GM12878 (cell line): ENCODE measurements around the gene TET3. TPM values are rescaled to one million over a fixed set of nuclear protein-coding genes. Genes with fewer than 3 reads are reported as not detected.

Experiments
- ATAC-seq: fragments of 200-7000 bp; cut with Tn5 transposase; 3 replicates; pipeline ENCODE4 v1.9.1; 2020; ENCODE audit warnings: mild to moderate bottlenecking, moderate library complexity
- BruUV-seq: library from RNA; stranded (reverse); fragments of 400-500 nt; replicated peaks from 2 replicates; lab custom pipeline; 2021; lab: Mats Ljungman, UMichigan
- CTCF ChIA-PET: fragments of 300-600 bp; sonication (Branson Sonifier 250); formaldehyde crosslinking; extraction: SDS; loops from one replicate; lab custom pipeline; 2021; ENCODE audit warnings: inconsistent platforms; lab: Yijun Ruan, JAX
- POLR2A ChIA-PET: fragments of 350-600 bp; formaldehyde crosslinking; extraction: SDS; loops from one replicate; lab custom pipeline; 2021; ENCODE audit warnings: inconsistent platforms; lab: Charles Lee
- RAD21 ChIA-PET: fragments of 300-600 bp; sonication (Branson Sonifier 250); formaldehyde crosslinking; loops from one replicate; lab custom pipeline; 2023; ENCODE audit warnings: antibody characterized with exemption; ENCODE audit not compliant: unreplicated experiment; lab: Charles Lee
- SMC1A ChIA-PET: fragments of 300-600 bp; sonication (Branson Sonifier 250); formaldehyde crosslinking; loops from one replicate; lab custom pipeline; 2023; ENCODE audit not compliant: unreplicated experiment, uncharacterized antibody; lab: Charles Lee
- DNase-seq: peaks from one replicate; pipeline ENCODE4 v3.0.0-alpha.2; 2011; ENCODE audit warnings: low read depth, low spot score
- FAIRE-seq: peaks from 3 replicates; lab custom pipeline; 2011; peaks lifted over from hg19 to GRCh38; lab: Jason Lieb, UNC
- H2AFZ ChIP-seq: 2 replicates; pipeline ENCODE4 v1.6.0; 2011; ENCODE audit warnings: low read depth, low read length, control low read depth; ENCODE audit not compliant: control insufficient read depth
- H3K27ac ChIP-seq: 2 replicates; pipeline ENCODE4 v1.5.1; 2011; ENCODE audit warnings: control low read depth; ENCODE audit not compliant: control insufficient read depth, insufficient read depth
- H3K27me3 ChIP-seq, 2 experiments: replicated peaks in 1 of 2; 2 replicates each; pipeline versions ENCODE4 v1.6.0 to v1.6.1; 2011; ENCODE audit warnings: low read length in 1 of 2; ENCODE audit not compliant: control insufficient read depth in 2 of 2, insufficient read depth in 2 of 2
- H3K36me3 ChIP-seq, 2 experiments: 2 replicates each; pipeline ENCODE4 v1.5.1; 2011; ENCODE audit warnings: low read length in 1 of 2; ENCODE audit not compliant: control insufficient read depth in 2 of 2, insufficient read depth in 2 of 2
- H3K4me1 ChIP-seq: 2 replicates; pipeline ENCODE4 v1.6.1; 2011; ENCODE audit warnings: mild to moderate bottlenecking, low read length, moderate library complexity, mixed read lengths; ENCODE audit not compliant: control insufficient read depth, insufficient read depth
- H3K4me2 ChIP-seq: 2 replicates; pipeline ENCODE4 v1.6.0; 2011; ENCODE audit warnings: control low read depth; ENCODE audit not compliant: control insufficient read depth, insufficient read depth
- H3K4me3 ChIP-seq: fragments of 200-600 bp; sonication (generic); 2 replicates; pipeline ENCODE4 v1.5.1; 2016
- H3K79me2 ChIP-seq: 2 replicates; pipeline ENCODE4 v1.6.0; 2011; ENCODE audit warnings: low read length; ENCODE audit not compliant: control insufficient read depth, insufficient read depth
- H3K9ac ChIP-seq: 2 replicates; pipeline ENCODE4 v1.8.0; 2011; ENCODE audit warnings: low read length, control low read depth, mixed read lengths; ENCODE audit not compliant: control insufficient read depth, insufficient read depth
- H3K9me3 ChIP-seq: replicated peaks from 3 replicates; pipeline ENCODE4 v1.5.1; 2011; ENCODE audit warnings: mild to moderate bottlenecking, low read length; ENCODE audit not compliant: control insufficient read depth, insufficient read depth
- H4K20me1 ChIP-seq: 2 replicates; pipeline ENCODE4 v1.6.0; 2011; ENCODE audit not compliant: control insufficient read depth, insufficient read depth
- CBX5 ChIP-seq: sonication (generic); IDR thresholded peaks from 2 replicates; pipeline ENCODE4 v1.6.1; 2016; ENCODE audit warnings: low read depth, moderate library complexity, mild to moderate bottlenecking, inconsistent platforms
- CEBPB ChIP-seq, 2 experiments: fragments of 150-350 bp in 1 of 2; IDR thresholded peaks; 2 replicates each; pipeline ENCODE4 v1.6.1; 2012 to 2014; ENCODE audit warnings: low read depth in 2 of 2, low read length in 2 of 2, borderline replicate concordance in 1 of 2, inconsistent platforms in 1 of 2
- CEBPZ ChIP-seq: fragments of 150-350 bp; IDR thresholded peaks from 2 replicates; pipeline ENCODE4 v1.6.1; 2016; ENCODE audit warnings: low read depth, low read length
- CHD2 ChIP-seq: IDR thresholded peaks from 2 replicates; pipeline ENCODE4 v1.6.1; 2011; ENCODE audit warnings: low read depth, low read length, improper control_type of control experiment, borderline replicate concordance
- LARP7 ChIP-seq: fragments of 450-650 bp; IDR thresholded peaks from 2 replicates; pipeline ENCODE4 v1.6.1; 2017; ENCODE audit warnings: mild to moderate bottlenecking
- MYB ChIP-seq: fragments of 150-350 bp; IDR thresholded peaks from 2 replicates; pipeline ENCODE4 v1.6.1; 2014; ENCODE audit warnings: mild to moderate bottlenecking, low read depth, low read length, borderline replicate concordance
- MYC ChIP-seq: IDR thresholded peaks from 2 replicates; pipeline ENCODE4 v1.6.1; 2011; ENCODE audit warnings: mild to moderate bottlenecking, low read length, moderate library complexity, inconsistent platforms; ENCODE audit not compliant: insufficient read depth, insufficient replicate concordance, insufficient read length, severe bottlenecking
- RB1 ChIP-seq: fragments of 450-650 bp; formaldehyde crosslinking; IDR thresholded peaks from 2 replicates; pipeline ENCODE4 v1.6.1; 2017; ENCODE audit warnings: mild to moderate bottlenecking, borderline replicate concordance
- SREBF1 ChIP-seq: IDR thresholded peaks from 2 replicates; pipeline ENCODE4 v1.6.1; 2012; ENCODE audit warnings: mild to moderate bottlenecking, low read length
- SREBF2 ChIP-seq: IDR thresholded peaks from 2 replicates; pipeline ENCODE4 v1.6.1; 2012; ENCODE audit warnings: mild to moderate bottlenecking, low read length
- ZBTB33 ChIP-seq: fragments of 450-650 bp; IDR thresholded peaks from 2 replicates; pipeline ENCODE4 v1.6.1; 2017; ENCODE audit warnings: mild to moderate bottlenecking
- ZNF384 ChIP-seq: IDR thresholded peaks from 2 replicates; pipeline ENCODE4 v1.6.1; 2012; ENCODE audit warnings: low read depth, mild to moderate bottlenecking, low read length, improper control_type of control experiment, borderline replicate concordance
- ZSCAN29 ChIP-seq: fragments of 450-650 bp; IDR thresholded peaks from 2 replicates; pipeline ENCODE4 v1.6.1; 2017; ENCODE audit warnings: mild to moderate bottlenecking, moderate library complexity
- WGBS: methylation state at CpG from one replicate; pipeline ENCODE4 v1.1.6; 2016; ENCODE audit warnings: low lambda C conversion rate; ENCODE audit not compliant: insufficient replicate concordance, insufficient coverage; ENCODE audit errors: missing lambda C conversion rate; 5-methylcytosine and 5-hydroxymethylcytosine counted together
- in situ Hi-C: fragments of 300-500 bp; cut with MboI; formaldehyde crosslinking; loops from 9 replicates; pipeline ENCODE4 v1.14.3; 2018; ENCODE audit warnings: mixed read lengths
- intact Hi-C: fragments of 100-400 bp; cut with micrococcal nuclease; formaldehyde crosslinking; loops from one replicate; pipeline ENCODE4 v1.14.2; 2022; ENCODE audit not compliant: unreplicated experiment
- polyA plus RNA-seq, 11 experiments: library from polyadenylated mRNA; depleted of rRNA in 4 of 11; unstranded in 6 of 11; stranded (reverse) in 5 of 11; fragments of >200 nt; fragmentation: Nextera tagmentation in 4 of 11; fragmentation: Illumina TruSeq in 1 of 11; extraction: Ambion mirVana in 4 of 11; extraction: Trizol in 1 of 11; gene quantifications; 1 replicate in 1 of 11; 2 replicates in 10 of 11; pipeline versions ENCODE4 v1.2.1 to v1.2.3, GENCODE V29; 2011 to 2016; ENCODE audit warnings: inconsistent platforms in 2 of 11, missing spikeins in 2 of 11, low read depth in 1 of 11
- total RNA-seq, 4 experiments: library from RNA; depleted of rRNA in 3 of 4; stranded (reverse); fragments of >200 nt in 3 of 4; fragmentation: Illumina TruSeq in 1 of 4; extraction: Trizol in 1 of 4; gene quantifications; 2 replicates each; pipeline versions ENCODE4 v1.2.1 to v1.2.3, GENCODE V29; 2013 to 2021

The TET3 gene
- total and polyA plus RNA-seq, 10 of the 15 experiments (the other 5 are each of a cell fraction or from before 2014, with no cell fraction given): 0.77 to 25.9 (median 8.5) TPM

DNA sequence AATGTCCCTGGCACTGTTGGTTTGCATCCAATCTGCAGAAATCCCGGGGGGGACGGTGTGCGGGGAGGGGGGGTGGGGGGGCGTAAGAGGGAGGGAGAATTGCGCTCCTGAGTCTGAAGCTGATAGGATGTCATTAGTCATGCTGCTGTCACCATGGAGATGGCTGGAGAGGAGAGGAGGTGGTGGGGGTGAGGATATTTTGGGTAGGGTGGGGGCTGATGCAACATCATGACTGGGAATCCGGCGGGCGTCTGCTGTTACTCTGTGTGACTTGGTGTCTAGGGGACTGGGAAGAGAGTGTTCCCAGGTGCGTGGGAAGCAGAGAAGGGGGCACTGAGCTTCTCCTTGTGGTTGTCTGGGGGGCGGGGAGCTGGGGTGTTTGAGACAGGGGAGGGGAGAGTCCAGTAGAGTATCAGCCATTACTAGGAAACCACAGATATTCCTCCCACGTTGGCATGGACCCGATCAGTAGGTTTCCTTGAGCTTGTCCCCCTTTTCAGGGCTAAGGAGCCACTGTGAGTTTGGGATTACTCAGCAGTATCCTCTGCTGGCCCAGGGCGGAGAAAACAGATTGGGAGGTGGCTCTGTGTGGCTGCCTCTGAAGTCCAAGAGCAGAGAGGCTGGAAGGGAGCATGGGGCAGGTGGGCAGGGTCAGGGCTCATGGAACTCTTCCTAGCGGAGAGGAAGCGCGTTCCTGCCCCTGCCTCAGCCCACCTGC is 18.9 kb downstream of the TET3 start:
- Histone ChIP-seq H3K4me3 (no peak overlapping the region), H3K27ac (no peak overlapping the region), H3K27me3 (no peaks in the 10 kb centered on the region), H3K9me3 (no peaks in the 10 kb centered on the region), H3K4me1 (peaks cover 13% of the 10 kb centered on the region), H3K9ac (no peak overlapping the region), H3K4me2 (peak overlapping the region; percentile 13; the same call in 1 of the 2 replicates), H2AFZ (no peak overlapping the region)
- CTCF ChIA-PET: interaction anchor here (0.8 to 1.8 kb wide), 2 partner anchors 8 to 181 kb away, joined by 3 to 6 read pairs; no protein-coding TSS in a partner anchor
- intact Hi-C loops (loop anchor here (5.0 kb wide), 1 partner anchor 74 kb away; no protein-coding TSS in a partner anchor), in situ Hi-C loops (no loop called here)
- BruUV-seq: no TSS peak
- no peak for DNase-seq
- POLR2A ChIA-PET: interaction anchor here (1.1 to 3.4 kb wide), 5 partner anchors 10 to 145 kb away, joined by 3 to 16 read pairs (median 4); no protein-coding TSS in a partner anchor
- no peak for ATAC-seq
- RAD21 ChIA-PET: interaction anchor here (1.8 to 3.8 kb wide), 3 partner anchors 15 to 28 kb away, joined by 5 to 27 read pairs (median 6); no protein-coding TSS in a partner anchor
- WGBS: 61% methylated on average over 8 of the region's 16 CpGs
- TF ChIP-seq SREBF1 (no peak), MYB (no peak), RB1 (no peak), CHD2 (no peak), ZNF384 (no peak), MYC (no peak), LARP7 (no peak), CEBPZ (no peak), CBX5 (no peak), ZSCAN29 (no peak), CEBPB (IDR thresholded peaks at IDR 0.05; ENCODE audit: borderline replicate concordance in 1 of 2, low read depth in 2 of 2, low read length in 2 of 2) (no peak), ZBTB33 (no peak), SREBF2 (no peak)
- TF ChIP-seq, all 136 proteins: peak for 0
- SMC1A ChIA-PET: interaction anchor here (1.0 to 5.0 kb wide), 7 partner anchors 9 to 145 kb away, joined by 3 to 25 read pairs (median 4); no protein-coding TSS in a partner anchor
- Histone ChIP-seq H3K79me2 (peaks cover 98% of the 10 kb centered on the region), H4K20me1 (peaks cover 16% of the 10 kb centered on the region), H3K36me3 (peaks cover 16 to 30% of the 10 kb centered on the region in 2 experiments; a peak in 3 of 4 replicates)
- FAIRE-seq: no peak
